T-helper 9 cell (primary cell): ENCODE data around the gene PDPK1.
"Not testable (repeated sequence)": the region's sequence is repeated elsewhere in the genome, so short reads cannot be mapped to it uniquely, and the experiment has no call there.

Experiments
- DNase-seq: peaks from one replicate; pipeline ENCODE4 v3.0.0-alpha.2; 2020

Gene PDPK1

DNA sequence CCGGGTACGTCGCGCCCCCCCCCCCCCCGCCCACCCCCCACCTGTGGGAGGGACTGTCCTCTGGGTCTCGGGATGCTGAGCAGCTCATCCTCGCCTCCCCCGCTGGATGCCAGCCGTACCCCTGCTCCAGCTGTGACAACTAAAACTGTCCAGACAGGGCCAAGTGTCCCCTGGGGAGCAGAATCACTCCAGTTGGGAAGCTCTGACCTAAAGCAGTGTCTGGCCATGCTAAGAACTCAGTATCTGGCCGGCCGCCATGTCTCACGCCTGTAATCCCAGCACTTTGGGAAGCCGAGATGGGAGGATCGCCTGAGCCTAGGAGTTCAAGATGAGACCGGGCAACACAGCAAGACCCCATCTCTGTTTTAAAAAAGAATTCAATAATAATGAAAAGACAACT, 83.0 kb downstream of the PDPK1 start:
- DNase-seq: not testable (repeated sequence)

DNA sequence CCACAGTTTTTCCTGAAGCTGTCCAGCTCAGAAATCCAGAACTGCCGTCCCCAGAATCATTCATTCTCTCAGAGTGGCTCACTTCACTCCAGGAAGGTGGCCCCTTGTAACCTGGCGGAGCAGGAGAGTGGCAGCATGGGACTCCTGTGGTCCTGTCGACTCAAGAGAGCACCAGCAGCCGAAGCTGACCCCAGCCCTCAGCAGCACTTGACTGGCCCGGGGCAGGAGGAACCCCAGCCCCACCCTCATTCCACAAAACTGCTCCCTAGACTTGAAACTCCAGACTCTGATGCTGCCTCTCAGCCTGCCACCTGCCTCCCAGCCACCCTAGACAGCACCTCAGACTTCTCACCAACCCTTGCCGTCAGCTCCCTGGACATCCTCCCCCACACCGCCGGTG, 83.6 kb downstream of the PDPK1 start:
- DNase-seq: not testable (repeated sequence)

DNA sequence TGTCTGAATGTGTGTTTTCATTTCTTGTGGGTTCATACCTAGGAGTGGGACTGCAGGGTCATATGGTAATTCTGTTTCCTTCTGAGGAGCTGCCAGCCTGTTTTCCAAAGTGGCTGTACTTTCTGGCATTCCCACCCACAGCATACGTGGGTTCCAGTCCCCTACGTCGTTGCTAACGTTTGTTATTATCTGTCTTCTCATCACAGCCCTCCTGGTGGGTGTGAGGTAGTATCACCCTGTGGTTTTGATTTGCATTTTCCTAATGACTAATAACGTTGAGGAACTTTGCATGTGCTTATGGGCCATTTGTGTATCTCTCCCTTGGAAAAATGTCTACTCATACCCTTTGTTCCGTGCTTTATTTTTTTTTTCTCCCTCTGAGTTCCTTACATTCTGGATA, 89.3 kb downstream of the PDPK1 start:
- DNase-seq: not testable (repeated sequence)

DNA sequence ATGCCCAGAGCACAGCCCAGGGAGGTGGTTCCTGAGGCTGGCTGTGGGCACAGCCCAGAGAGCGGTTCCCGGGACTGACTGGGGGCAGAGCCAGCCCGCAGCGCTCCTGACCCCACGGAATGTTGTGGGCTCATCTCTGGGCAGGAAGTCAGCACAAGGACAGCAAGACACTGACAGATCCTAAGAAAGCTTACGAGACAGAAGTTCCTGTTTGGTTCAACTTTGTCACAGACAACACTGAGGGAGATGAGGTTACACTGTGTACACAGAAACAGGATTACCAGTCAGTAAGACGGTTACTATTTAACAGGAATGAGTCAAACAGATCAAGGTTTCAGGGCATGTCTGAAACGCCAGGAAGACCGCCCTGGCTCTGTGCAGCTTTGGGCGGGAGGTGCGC, 93.4 kb downstream of the PDPK1 start:
- not testable (repeated sequence) for DNase-seq

DNA sequence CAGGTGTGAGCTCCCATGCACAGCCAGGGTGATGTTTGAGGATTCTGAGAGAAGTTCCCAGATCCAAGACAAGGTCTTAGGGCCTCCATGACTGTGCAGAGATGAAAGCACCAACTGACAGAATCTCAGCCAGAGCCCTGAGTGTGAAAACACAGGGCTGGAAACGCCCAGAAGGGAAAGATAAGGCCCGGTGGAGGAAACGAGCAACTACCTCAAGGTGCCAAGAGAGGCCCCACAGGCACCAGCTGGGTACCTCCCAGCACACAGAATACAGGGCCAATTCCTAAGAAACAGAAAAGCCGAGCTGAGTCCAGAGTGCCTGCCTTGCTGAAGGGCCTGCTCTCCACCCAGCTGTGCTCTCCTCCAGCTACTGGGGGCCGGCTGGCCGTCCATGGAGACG, 94.5 kb downstream of the PDPK1 start:
- DNase-seq: not testable (repeated sequence)

DNA sequence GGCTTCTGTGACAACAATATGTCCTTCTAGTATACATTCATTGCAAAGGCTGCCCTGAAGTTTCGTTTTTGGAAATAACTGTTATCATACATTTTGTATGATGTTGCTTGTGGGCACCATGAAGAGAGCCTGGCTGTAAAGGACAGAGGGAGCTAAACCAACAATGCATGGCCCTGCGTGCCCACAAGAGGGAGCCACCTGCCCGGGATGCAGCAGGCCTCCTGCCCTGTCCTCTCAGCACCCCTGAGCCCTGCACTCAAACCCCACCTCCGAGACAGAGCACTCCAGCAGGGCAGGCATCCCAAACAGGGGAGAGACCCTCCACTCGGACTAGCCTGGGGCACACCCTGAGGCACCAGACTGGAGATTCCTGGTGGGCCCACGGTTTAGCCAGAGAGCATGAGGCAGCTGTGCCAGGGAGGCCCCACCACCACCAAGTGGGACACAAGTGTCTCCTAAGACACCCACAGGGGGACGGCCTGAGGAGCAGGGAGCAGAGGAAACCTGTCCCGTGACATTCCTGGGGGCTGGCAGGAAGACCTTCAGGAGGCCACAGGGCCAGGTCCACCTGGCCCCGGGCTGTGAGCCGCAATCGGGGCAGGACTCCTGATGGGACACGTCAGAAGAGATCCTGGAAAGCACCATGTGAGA, 101.4 kb downstream of the PDPK1 start:
- peak; percentile 41 for DNase-seq

DNA sequence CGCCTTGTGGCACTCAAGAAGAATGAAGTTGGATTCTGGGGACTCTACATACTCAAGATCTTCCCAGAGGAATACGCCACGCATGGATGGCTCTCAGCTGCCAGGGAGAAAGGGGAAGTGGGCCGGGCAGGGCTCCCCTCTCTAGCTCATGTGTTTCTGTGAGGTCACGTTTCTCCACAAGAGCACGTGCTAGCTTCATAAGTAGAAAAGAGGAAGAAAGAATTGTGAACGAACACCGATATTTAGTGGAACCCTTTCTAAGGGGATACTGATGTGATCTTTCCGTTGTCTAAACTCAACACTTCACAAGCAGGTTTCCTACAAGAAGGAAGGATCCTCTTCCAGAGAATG, 101.9 kb downstream of the PDPK1 start:
- DNase-seq: not testable (repeated sequence)

DNA sequence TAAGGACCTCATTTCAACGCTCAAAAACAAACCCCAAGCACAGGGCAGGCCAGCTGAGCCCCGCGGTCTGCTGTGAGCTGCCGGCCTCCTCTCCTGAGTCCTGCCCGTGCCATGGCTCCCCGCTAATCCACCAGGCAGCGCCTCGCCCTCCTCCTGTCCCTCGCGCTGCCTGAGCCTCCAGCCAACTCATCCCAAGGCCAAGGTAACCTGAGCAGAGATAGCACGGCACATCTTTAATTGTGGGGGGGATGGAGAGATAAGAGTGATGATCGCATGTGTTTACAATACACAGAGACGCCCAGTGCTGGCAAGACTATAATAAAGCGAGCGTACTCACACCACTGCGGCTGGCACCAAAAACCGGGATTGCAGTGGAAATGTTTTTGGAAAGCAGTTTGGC, 104.7 kb downstream of the PDPK1 start:
- not testable (repeated sequence) for DNase-seq

DNA sequence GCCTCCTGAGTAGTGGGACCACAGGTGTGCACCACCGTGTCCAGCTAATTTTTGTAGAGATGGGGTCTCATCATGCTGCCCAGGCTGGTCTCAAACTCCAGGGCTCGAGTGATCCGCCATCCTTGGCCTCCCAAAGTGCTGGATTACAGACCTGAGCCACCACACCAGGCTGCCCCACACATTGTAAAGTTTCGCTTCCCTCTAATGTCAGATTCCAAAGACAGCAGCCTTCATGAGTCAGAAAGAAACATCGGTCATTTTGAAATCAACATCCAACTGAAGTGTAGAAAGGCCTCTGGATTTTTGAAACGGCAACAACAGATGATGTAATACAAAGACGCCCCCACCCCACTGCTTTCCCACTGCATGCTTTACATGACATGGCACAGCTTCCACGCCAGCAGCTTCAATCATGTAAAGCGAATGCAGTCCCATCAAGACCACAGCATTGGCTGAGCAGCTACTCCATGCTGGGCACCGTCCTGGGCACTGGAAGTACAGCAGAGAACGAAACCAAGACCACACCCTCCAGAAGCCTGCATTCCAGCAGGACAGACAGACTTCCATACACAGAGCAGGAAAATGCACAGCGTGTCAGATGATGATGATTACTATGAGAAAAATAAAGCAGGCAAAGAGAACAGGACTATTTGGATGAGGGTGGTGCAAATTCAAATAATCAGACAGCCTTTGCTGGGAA, 107.1 kb downstream of the PDPK1 start:
- DNase-seq: not testable (repeated sequence)

DNA sequence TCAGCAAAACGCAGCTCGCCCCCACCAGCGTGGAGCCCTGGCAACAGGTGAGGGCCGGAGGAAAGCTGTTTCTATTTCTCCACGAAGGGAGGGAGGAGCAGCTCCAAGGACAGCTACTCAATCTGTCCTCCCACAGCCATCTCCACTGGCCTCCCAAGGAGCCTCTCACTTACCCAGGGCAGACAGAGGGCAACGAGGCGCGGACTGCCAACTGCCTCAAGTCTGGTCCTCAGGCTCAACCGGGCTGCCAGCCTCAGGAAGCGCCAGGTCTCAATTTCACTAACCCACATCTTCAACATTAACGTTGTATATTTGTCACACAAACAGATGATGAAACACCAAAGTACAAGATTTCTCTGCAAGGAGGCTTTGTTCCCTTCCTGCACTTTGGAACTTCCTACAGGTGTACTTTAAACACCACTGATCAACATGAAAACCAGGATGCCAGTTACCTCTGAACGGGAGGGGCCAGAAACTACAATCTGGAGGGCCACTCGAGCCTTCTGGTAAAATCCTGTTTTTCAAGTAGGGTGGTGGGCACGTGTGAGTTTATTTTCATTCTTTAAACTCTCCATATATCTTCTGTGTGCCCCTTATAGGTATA, 113.5 kb downstream of the PDPK1 start:
- DNase-seq: not testable (repeated sequence)
